GM19043 (cell line): ENCODE results near the gene ASF1A.
A peak's percentile ranks its signal among the peaks of the same experiment; 100 is the strongest.

Source experiments
- ATAC-seq: cut with Tn5 transposase; IDR thresholded peaks from one replicate; pipeline ENCODE4 v1.9.1; 2021; ENCODE audit warnings: low read depth; ENCODE audit not compliant: unreplicated experiment

ASF1A gene

DNA sequence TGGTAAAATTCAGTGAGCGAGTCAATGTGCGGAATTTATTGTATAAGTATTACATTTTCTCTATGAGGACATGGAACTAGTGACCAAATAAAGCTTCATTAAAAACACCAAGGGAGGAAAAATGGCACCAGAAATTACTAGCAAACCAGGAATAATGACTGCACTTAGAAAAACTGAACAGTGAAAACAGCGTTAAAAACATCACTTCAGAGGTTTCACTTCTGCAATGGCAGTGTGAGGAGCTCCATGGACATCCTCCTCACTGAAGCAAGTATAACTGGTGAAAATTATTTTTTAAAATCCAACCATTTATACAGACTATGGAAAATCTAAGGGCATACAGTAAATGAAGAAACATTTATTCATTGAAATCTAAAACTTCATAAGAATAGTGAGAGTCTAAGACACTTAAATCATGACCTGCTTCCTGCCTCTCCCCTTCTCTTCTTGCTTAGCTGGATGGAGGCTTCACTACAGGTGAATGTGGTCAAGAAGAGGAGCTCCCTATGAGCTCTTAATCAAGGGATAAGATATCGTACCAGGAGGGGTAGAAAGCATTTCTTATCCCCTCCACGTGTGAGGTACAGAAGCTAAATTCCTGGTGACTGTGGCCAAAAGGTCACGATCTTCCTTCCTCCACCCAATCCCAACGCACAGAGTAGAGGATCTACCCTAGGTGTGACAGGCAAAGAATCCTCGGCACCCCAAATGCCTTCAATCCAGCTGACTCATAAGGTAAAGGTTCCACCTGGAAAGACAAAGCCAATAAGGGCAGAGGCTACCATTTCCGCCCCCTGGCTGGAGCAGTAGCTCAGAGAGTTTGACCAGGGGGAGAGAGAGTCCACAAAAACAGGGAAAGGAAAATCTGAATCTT is 12.3 kb upstream of the ASF1A start:
- ATAC-seq, result peak; percentile 93

DNA sequence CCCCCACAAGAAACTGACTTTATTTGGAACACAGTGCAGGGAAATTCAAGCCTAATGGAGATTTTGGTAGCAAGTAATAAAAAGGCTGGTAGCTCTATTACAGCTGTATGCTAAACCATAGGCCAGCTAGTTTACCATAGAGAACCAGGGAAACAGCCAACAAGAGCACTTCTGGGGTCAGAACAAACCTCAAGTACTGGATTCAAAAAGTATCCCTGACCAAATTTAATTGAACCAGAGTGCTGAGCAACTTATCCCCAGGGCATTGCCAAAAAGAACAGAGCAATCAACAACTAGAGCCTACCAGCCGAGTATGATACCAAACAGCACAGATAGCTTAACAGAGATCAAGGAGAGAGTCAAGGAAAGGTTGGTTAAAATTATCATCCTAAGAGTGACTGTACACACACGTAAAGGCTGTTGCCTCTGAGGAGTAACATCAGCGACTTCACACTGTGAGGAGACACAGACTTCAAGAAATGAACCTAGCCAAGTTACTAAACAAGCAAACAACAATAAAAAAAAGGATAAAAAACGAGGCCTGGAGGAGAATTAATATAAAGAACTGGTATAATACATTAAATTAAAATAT is 11.5 kb upstream of the ASF1A start:
- ATAC-seq, result no peak

DNA sequence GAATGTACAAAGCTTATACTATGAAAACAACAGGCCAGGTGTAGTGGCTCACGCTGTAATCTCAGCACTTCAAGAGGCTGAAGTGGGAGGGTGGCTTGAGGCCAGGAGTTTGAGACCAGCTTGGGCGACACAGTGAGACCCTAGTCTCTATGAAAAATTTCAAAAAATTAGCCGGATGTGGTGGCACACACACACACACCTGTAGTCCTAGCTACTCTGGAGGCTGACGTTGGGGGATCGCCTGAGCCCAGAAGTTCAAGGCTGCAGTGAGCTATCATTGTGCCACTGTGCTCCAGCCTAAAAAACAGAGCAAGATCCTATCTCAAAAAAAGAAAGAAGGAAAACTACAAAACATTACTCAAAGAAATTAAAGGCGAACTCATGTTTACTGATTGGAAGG is 7.3 kb upstream of the ASF1A start:
- no peak for ATAC-seq

- ATAC-seq, result no peak
Measured at GRCh38 chr6:118889163-118889562, 4.8 kb upstream of the ASF1A start.

- peak; percentile 21 for ATAC-seq
Measured at GRCh38 chr6:118890997-118891790, 2.8 kb upstream of the ASF1A start.

- no peak for ATAC-seq
Measured at GRCh38 chr6:118892355-118892991, 1.5 kb upstream of the ASF1A start.

DNA sequence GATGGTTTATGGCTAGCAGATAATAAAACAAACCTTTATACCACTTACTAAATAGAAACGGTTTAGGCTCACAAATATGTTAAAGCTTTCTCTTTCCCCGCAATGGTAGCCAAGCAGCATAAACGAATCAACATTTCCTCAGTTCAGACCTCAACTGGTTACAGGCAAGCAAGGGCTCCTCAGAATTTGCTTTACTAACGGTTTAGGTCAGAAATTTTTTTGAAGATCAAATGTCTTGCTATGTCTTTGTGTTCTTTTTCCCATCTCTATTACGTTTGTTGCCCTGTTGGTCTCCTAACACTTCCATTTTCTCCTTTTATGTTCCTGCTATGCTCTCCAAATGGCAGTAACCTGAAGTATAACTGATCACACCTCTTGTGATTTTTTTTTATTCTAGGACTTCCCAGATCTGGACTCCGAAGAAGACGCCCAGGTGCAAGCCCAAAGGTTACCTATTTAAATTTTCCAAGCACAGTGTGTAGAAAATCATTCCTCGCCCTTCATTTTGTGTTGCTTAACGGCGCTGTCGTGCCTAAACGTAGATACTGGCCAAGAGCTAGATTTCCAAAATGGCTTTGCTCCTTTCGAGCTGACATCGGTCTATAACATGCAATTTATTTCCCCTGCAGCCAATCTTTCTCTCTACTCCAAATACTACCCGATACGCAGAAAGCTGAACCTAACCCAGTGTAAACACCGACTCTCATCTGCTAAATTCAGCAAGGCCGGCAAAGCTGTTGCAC is 717 bp upstream of the ASF1A start:
- ATAC-seq, result peak; percentile 11

DNA sequence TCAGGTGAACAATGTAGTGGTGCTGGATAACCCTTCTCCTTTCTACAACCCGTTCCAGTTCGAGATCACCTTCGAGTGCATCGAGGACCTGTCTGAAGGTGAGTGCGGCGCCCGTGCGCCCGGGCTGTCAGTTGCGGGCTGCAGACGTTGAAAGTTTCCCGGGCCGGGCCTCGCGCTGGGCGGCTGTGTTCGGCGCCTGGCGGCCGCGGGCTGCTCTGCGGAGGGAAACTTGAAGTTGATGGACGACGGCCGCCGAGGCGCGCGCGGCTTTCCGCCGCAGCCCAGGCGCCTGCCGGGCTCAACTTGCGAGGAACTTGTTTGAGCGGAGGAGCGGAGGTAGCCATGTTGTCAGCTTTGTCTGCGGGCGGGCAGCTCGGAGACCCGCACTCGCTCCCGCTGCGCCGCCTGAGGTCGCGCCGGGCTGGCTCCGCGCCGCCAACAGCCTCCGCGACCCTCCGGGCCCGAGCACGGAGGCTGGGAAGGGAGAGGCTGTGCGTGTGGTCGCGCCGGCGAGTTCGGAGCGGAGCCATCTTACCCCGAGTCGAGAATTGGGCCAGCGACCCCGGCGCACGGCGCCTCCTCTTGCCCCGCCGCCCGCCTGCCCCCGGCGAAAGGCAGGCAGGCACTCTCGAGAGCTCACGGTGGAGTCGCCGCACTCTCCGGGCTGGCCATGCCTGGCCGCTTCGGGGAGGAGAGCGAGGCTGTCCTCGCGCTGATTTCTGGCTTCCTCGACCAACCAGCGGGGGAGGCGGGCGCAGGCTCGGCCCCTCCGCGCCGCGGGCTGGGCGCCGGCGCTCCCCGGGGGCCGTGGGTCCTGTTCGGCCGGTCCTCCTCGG is 691 bp downstream of the ASF1A start:
- ATAC-seq, result peak; percentile 28

DNA sequence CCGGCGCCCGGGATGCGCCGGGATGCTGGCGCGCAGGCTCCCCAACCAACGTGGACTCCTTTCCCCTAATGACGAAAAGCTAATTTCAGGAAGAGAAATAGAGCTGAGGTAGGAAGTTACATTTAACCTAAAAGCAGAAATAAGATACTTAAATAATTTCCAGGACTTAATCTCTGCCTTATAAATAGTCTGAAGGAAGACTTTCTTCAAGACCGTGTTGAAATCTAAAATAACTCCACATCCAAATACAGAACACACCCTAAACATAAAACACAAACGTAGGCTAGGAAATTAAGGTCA is 1.3 kb downstream of the ASF1A start:
- ATAC-seq, result no peak

GRCh38 chr6:118895859-118896258 is 1.9 kb downstream of the ASF1A start:
- ATAC-seq, result no peak

GRCh38 chr6:118896339-118897136 is 2.6 kb downstream of the ASF1A start:
- peak; percentile 17 for ATAC-seq

- ATAC-seq, result no peak
Measured at GRCh38 chr6:118897386-118897785, 3.4 kb downstream of the ASF1A start.

- ATAC-seq, result no peak
Measured at GRCh38 chr6:118899948-118900347, 6.0 kb downstream of the ASF1A start.

GRCh38 chr6:118902726-118903125 is 8.8 kb downstream of the ASF1A start:
- ATAC-seq, result no peak

DNA sequence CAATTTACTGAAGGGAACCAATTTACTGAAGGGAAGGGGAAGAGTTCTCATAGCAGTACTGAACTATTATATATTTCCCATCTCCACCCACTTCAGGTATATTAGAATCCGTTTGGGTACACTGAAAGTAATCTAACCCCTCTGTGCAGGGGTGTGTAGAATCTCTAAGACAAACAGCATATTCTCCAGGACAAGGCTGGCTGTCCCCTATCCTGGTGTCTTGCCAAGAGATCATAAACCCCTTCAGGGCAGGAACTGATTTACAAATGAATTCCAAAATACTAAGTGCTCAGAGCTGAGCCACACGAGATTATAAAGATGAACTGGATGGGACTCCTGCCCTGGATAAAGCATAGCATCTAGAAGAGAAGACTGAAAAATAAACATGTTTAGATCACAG is 9.2 kb downstream of the ASF1A start:
- no peak for ATAC-seq

- ATAC-seq, result no peak
Measured at GRCh38 chr6:118903691-118904090, 9.7 kb downstream of the ASF1A start.

- ATAC-seq, result no peak
Measured at GRCh38 chr6:118905084-118905483, 11.1 kb downstream of the ASF1A start.

- no peak for ATAC-seq
Measured at GRCh38 chr6:118905851-118906250, 11.9 kb downstream of the ASF1A start.

GRCh38 chr6:118908441-118908840 is 14.5 kb downstream of the ASF1A start:
- no peak for ATAC-seq
